GM12873 (cell line): Measurements from ENCODE around the gene ZBTB17.

ENCODE experiments used
- CTCF ChIP-seq: IDR thresholded peaks from 2 replicates; pipeline ENCODE4 v1.5.1; 2012; ENCODE audit warnings: low read depth, mild to moderate bottlenecking, moderate library complexity, low read length, control low read depth; ENCODE audit not compliant: insufficient read depth; ENCODE audit errors: missing control alignments

ZBTB17 gene

GRCh38 chr1:15942661-15943327 is 33.1 kb downstream of the ZBTB17 start:
- TF ChIP-seq CTCF = no peak

DNA sequence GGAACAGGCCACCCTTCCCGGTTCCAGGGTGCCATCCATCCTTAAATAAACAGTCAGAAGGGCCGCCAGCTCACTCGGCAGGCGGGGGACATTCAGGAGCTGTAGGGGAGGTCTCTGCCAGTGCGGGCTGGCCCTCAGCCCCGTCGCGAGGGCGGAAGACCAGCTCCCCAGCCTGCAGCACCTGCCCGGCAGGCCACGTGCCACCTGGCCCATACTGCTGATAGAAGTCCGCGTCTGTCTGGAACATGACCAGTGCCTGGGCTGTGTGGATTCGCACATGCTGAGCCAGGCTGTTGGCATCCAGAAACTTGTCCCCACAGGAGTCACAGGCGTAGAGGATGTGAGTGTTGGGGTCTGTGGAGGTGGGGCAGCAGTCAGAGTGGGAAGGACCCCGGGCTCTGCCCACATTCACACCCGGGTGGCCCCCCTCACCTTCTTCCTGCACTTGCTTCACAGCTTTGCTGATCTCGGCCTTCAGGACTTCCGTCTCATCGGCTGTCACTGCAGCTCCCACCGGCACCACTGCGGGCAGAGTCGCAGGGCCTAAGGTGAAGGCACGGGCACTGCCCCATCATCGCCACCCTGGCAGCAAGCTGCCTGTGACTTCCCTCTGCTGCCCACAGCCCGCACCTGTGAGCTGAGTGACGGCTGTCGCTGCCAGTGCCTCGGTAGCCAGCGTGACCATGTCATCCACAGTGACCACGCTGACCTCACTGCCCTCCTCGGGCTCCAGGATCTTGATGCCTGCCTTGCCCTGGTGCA is 33.8 kb downstream of the ZBTB17 start:
- no peak for TF ChIP-seq CTCF

GRCh38 chr1:15941044-15941840 is 34.7 kb downstream of the ZBTB17 start:
- no peak for TF ChIP-seq CTCF

GRCh38 chr1:15940110-15941043 is 35.5 kb downstream of the ZBTB17 start:
- TF ChIP-seq CTCF = no peak

DNA sequence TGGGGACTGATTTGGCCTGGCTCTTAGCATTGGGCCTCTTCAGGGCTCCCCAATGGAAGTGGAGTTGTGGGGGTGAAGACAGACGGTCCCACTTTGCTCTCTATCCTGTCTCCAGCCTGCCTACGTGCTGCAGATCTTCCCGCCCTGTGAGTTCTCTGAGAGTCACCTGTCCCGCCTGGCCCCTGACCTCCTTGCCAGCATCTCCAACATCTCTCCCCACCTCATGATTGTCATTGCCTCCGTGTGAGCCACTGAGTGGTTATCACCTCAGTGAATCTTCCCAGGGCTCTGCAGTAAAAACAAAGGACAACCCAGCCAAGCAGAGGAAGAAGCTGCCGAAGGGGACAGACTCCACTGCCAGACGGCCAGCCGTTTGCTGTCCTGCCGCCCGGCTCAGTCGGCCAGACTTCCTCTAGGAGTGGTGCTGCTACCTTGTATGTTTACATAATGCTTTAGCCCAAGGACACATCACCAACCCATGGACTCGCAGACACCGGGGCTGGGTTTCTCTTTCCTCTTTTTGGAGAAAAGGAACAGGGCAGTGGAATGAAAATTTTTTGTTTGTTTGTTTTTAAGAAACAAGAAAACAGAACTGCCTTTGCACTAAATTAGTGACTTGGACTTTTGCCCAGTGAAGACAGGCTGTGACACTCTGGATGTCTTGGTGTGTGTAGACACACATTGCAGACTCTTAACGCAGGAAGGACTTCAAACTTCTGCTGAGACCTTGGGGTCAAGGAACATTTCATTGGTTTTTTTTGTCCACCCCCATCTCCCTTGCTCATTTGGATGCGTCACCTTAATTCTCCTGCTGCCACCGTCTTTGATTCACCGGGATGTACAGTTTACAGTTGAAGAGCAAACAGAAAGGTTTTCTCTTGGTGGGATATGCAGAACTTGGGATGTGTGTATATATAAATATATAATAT is 36.5 kb downstream of the ZBTB17 start:
- no peak for TF ChIP-seq CTCF

- no peak for TF ChIP-seq CTCF
These were observed 37.2 kb downstream of the ZBTB17 start for GRCh38 chr1:15938628-15939161.
